Measurements from ENCODE around the gene METRNL.

METRNL gene

DNA sequence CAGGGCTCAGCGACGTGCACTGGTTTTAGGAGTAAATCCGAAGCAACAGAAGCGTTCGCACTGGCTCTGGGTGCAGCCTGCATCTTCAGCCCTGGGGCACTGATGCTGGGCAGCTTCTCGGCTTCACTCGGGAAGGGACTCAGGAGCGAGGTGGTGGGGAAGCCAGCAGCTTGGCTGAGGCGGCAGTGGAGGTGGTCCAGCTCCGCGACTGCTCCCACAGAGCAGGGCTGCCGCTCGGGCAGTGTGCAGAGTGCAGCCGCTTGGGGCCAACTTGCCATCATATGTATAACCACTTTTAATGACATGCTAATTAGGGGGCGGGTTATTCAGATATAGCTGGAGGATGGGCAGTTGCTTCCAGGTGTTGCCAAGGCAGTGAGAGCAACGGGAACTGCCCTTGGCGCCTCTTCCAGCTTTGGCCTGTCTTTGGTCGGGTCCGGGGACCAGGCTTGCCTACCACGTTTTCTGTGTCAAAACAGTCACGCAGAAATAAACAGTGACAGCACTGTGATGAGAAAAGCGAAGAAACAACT is 26.7 kb downstream of the METRNL start:
- CTCF ChIA-PET, result no interaction called here
- POLR2A ChIA-PET, result interaction anchor here (1.1 kb wide), 1 partner anchor 27 kb away, joined by 3 read pairs; the partner anchor contains the start of gene METRNL
- no peak for DNase-seq (ENCODE audit: extremely low spot score)
- TF ChIP-seq SUZ12 (IDR thresholded peaks at IDR 0.05), result no peak
- no peak for TF ChIP-seq ELF4 (IDR thresholded peaks at IDR 0.05)
- no peak for TF ChIP-seq FOXM1 (IDR thresholded peaks at IDR 0.05; ENCODE audit: borderline replicate concordance)
- no peak for TF ChIP-seq ZNF384 (IDR thresholded peaks at IDR 0.05)
- no peak for TF ChIP-seq LEF1 (IDR thresholded peaks at IDR 0.05; ENCODE audit: borderline replicate concordance)
- no peak for TF ChIP-seq TARDBP (IDR thresholded peaks at IDR 0.05)
- no peak for TF ChIP-seq BHLHE40 (IDR thresholded peaks at IDR 0.05; ENCODE audit: borderline replicate concordance)

DNA sequence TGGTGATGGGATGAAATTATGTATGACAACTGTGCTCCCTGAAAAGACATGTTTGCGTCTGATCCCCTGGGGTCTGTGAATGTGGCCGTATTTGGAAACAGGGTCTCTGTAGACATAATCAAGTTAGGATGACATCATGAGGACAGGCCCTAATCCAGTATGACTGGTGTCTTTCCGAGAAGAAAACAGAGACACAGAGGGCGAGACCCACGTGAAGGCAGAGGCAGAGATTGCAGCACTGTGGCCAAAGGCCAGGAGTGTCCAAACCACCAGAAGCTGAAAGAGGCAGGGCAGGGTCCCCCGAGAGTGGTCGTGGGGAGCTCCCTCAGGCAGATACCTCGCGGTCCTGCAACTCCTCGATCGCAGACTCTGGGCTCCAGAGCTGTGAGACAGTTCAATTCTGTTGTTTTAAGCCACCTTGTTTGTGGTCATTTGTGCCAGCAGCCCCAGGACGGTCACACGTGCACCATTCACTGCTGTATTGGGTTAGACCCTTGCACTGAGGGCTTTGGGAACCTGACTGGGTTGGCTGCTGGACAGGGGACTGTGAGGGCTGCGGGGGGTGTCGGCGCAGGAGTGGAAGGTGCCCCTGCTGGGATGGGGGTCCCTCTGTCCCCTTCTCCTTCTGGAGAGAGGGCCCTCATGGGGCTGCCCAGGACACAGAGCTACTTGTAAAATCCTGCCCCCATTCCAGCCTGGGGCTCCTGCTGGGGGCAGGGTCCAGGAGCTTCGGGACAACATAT is 27.7 kb downstream of the METRNL start:
- CTCF ChIA-PET, result no interaction called here
- TF ChIP-seq ELF4 (IDR thresholded peaks at IDR 0.05) (no peak), LEF1 (IDR thresholded peaks at IDR 0.05; ENCODE audit: borderline replicate concordance) (no peak), ARNT (IDR thresholded peaks at IDR 0.05) (no peak), HDGF (IDR thresholded peaks at IDR 0.05; ENCODE audit: borderline replicate concordance) (no peak), SUZ12 (IDR thresholded peaks at IDR 0.05) (no peak), CTBP1 (IDR thresholded peaks at IDR 0.05; ENCODE audit: borderline replicate concordance) (no peak), TARDBP (IDR thresholded peaks at IDR 0.05) (no peak), ZNF384 (IDR thresholded peaks at IDR 0.05) (no peak), FOXM1 (IDR thresholded peaks at IDR 0.05; ENCODE audit: borderline replicate concordance) (no peak), FOXK2 (IDR thresholded peaks at IDR 0.05) (no peak), FOXA1 (IDR thresholded peaks at IDR 0.05) (no peak), SP1 (IDR thresholded peaks at IDR 0.05) (no peak), BHLHE40 (IDR thresholded peaks at IDR 0.05; ENCODE audit: borderline replicate concordance) (no peak), L3MBTL2 (conservative IDR thresholded peaks at IDR 0.05) (no peak), NFRKB (IDR thresholded peaks at IDR 0.05) (no peak)
- TF ChIP-seq, protein P1, sequence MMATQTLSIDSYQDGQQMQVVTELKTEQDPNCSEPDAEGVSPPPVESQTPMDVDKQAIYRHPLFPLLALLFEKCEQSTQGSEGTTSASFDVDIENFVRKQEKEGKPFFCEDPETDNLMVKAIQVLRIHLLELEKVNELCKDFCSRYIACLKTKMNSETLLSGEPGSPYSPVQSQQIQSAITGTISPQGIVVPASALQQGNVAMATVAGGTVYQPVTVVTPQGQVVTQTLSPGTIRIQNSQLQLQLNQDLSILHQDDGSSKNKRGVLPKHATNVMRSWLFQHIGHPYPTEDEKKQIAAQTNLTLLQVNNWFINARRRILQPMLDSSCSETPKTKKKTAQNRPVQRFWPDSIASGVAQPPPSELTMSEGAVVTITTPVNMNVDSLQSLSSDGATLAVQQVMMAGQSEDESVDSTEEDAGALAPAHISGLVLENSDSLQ (IDR thresholded peaks at IDR 0.05), result no peak
- POLR2A ChIA-PET, result no interaction called here
- DNase-seq (ENCODE audit: extremely low spot score), result no peak

DNA sequence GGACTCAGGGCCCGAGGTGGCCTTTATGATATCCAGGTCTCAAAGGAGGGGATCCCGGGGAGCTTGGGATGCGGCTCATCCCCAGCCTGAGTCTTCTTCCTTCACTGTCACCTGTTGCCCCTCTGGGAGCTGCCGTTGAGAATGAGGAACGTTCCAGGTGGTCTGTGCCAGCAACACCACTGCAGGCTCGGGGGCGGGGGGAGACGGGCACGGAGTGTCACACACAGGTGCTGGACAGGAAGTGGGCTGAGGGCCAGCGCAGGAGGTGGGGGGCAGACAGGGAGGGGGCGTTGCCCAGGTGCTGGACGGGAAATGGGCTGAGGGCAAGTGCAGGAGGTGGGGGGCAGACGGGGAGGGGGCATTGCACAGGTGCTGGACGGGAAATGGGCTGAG is 28.2 kb downstream of the METRNL start:
- ChIA-PET CTCF (no interaction called here), POLR2A (no interaction called here)
- no peak for DNase-seq (ENCODE audit: extremely low spot score)
- no peak for TF ChIP-seq FOXA1 (IDR thresholded peaks at IDR 0.05)
- TF ChIP-seq BHLHE40 (IDR thresholded peaks at IDR 0.05; ENCODE audit: borderline replicate concordance), result no peak

DNA sequence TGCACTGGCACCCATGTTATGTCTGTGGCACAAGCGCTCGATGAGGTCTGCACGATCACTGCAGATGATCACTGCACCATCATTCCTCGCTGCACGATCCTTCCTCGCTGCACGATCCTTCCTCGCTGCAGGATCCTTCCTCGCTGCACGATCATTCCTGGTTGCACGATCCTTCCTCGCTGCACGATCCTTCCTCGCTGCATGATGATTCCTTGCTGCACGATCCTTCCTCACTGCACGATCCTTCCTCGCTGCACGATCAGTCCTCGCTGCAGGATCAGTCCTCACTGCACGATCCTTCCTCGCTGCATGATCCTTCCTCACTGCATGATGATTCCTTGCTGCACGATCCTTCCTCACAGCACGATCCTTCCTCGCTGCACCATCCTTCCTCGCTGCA is 29.3 kb downstream of the METRNL start:
- DNase-seq (ENCODE audit: extremely low spot score), result no peak
- ChIA-PET POLR2A (no interaction called here), CTCF (no interaction called here)
- TF ChIP-seq FOXM1 (IDR thresholded peaks at IDR 0.05; ENCODE audit: borderline replicate concordance), result no peak
- TF ChIP-seq SUZ12 (IDR thresholded peaks at IDR 0.05), result no peak
- TF ChIP-seq, protein P1 (IDR thresholded peaks at IDR 0.05), result no peak
- TF ChIP-seq ZNF384 (IDR thresholded peaks at IDR 0.05), result no peak
- no peak for TF ChIP-seq FOXA1 (IDR thresholded peaks at IDR 0.05)
- TF ChIP-seq NFRKB (IDR thresholded peaks at IDR 0.05), result no peak
- TF ChIP-seq L3MBTL2 (conservative IDR thresholded peaks at IDR 0.05), result no peak
- no peak for TF ChIP-seq ELF4 (IDR thresholded peaks at IDR 0.05)
- no peak for TF ChIP-seq FOXK2 (IDR thresholded peaks at IDR 0.05)
- TF ChIP-seq ARNT (IDR thresholded peaks at IDR 0.05), result no peak
- TF ChIP-seq CTBP1 (IDR thresholded peaks at IDR 0.05; ENCODE audit: borderline replicate concordance), result no peak

DNA sequence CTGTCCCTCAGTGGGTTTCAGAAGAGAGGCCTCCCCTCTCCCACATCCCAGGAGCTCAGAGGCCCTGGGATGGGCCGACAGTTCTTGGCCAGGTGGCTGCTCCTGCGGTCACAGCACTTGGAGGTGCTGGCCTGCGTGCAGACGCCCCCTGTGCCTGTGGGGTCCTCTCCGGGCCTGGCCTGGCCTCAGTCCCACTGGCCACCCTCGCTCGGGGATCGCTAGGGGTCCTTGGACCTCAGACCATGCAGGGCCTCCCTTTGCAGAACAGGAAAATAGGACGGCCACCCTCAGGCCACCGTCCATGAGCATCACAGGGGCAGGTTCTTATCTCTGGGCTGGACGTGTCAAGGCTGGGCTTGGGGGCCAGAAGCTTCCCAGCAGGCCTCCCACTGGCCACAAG is 30.0 kb downstream of the METRNL start:
- POLR2A ChIA-PET, result interaction anchor here (0.8 kb wide), 1 partner anchor 80 kb away, joined by 3 read pairs; no protein-coding TSS in a partner anchor
- DNase-seq (ENCODE audit: extremely low spot score), result no peak
- TF ChIP-seq LEF1 (IDR thresholded peaks at IDR 0.05; ENCODE audit: borderline replicate concordance) (no peak), ZNF384 (IDR thresholded peaks at IDR 0.05) (no peak), ELF4 (IDR thresholded peaks at IDR 0.05) (no peak), L3MBTL2 (conservative IDR thresholded peaks at IDR 0.05) (no peak), BHLHE40 (IDR thresholded peaks at IDR 0.05; ENCODE audit: borderline replicate concordance) (no peak), HDGF (IDR thresholded peaks at IDR 0.05; ENCODE audit: borderline replicate concordance) (no peak), SUZ12 (IDR thresholded peaks at IDR 0.05) (no peak), NFRKB (IDR thresholded peaks at IDR 0.05) (no peak)
- CTCF ChIA-PET, result no interaction called here

DNA sequence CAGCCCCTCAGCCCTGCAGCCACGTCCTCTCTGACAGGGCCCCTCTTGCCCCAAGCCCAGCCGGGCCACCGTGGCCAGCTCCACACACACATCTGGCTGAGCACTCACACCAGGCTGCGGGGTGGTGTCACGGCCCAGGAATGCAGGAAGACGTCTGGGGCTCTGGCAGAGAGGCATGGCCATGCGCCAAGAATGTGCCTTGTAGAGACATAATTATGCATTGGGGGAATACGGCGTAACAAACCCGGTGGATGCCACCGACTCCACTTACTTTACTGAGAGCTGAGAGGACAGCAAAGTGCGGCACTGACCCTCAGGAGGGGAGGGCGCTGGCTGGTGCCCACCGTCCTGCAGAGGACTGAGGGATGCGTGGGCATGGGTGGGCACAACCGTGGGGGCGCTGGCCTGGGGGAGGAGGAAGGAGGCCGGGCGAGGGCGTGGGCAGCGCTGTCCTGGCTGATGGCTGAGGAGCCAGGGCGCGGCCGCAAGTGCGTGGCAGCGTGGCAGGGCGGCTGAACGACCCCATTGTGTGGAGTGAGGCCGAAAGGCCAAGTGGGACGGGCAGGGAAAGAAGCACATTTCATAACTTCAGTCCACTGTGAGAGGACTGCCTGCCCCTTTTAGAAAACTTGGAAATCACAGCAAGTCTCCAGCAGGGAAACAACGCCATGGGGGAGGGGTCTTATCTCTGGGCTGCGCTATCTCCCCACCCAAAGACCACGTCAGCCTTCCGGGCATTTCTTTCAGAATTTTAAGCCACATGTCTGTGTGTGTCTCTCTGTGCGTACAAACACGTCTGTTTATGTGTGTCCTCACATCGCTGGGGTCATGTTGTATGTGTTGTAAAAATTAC is 30.6 kb downstream of the METRNL start:
- DNase-seq (ENCODE audit: extremely low spot score), result no peak
- TF ChIP-seq LEF1 (IDR thresholded peaks at IDR 0.05; ENCODE audit: borderline replicate concordance), result no peak
- no peak for TF ChIP-seq ARNT (IDR thresholded peaks at IDR 0.05)
- no peak for TF ChIP-seq NFRKB (IDR thresholded peaks at IDR 0.05)
- no peak for TF ChIP-seq SP1 (IDR thresholded peaks at IDR 0.05)
- no peak for TF ChIP-seq ELF4 (IDR thresholded peaks at IDR 0.05)
- no peak for TF ChIP-seq BHLHE40 (IDR thresholded peaks at IDR 0.05; ENCODE audit: borderline replicate concordance)
- TF ChIP-seq, protein P1 (IDR thresholded peaks at IDR 0.05), result no peak
- TF ChIP-seq FOXK2 (IDR thresholded peaks at IDR 0.05), result no peak
- no peak for TF ChIP-seq CTBP1 (IDR thresholded peaks at IDR 0.05; ENCODE audit: borderline replicate concordance)
- no peak for TF ChIP-seq L3MBTL2 (conservative IDR thresholded peaks at IDR 0.05)
- TF ChIP-seq FOXM1 (IDR thresholded peaks at IDR 0.05; ENCODE audit: borderline replicate concordance), result no peak
- no peak for TF ChIP-seq FOXA1 (IDR thresholded peaks at IDR 0.05)
- ChIA-PET POLR2A (interaction anchor here (0.8 kb wide), 1 partner anchor 79 kb away, joined by 3 read pairs; no protein-coding TSS in a partner anchor), CTCF (no interaction called here)
